IPS DF 4.7 (cell line): ENCODE data around the gene ALDH1L1.

ENCODE experiments used
- DNase-seq: peaks from one replicate; pipeline ENCODE4 v3.0.0-alpha.2; 2013; ENCODE audit warnings: low spot score; ENCODE audit errors: extremely low read depth

Gene ALDH1L1

GRCh38 chr3:126154391-126155279 is 25.8 kb downstream of the ALDH1L1 start:
- no peak for DNase-seq

GRCh38 chr3:126153695-126154360 is 26.6 kb downstream of the ALDH1L1 start:
- DNase-seq: no peak

- no peak for DNase-seq
Measured at GRCh38 chr3:126152901-126153694, 27.3 kb downstream of the ALDH1L1 start.

GRCh38 chr3:126152458-126152857 is 27.9 kb downstream of the ALDH1L1 start:
- DNase-seq: no peak

- DNase-seq: no peak
Measured at GRCh38 chr3:126151562-126152302, 28.7 kb downstream of the ALDH1L1 start.

- no peak for DNase-seq
Measured at GRCh38 chr3:126149960-126150515, 30.3 kb downstream of the ALDH1L1 start.

GRCh38 chr3:126149256-126149902 is 31.0 kb downstream of the ALDH1L1 start:
- DNase-seq: no peak

- DNase-seq: no peak
Measured at GRCh38 chr3:126147932-126148683, 32.3 kb downstream of the ALDH1L1 start.

- DNase-seq: no peak
Measured at GRCh38 chr3:126147147-126147931, 33.0 kb downstream of the ALDH1L1 start.

GRCh38 chr3:126146525-126147146 is 33.8 kb downstream of the ALDH1L1 start:
- DNase-seq: no peak

- DNase-seq: no peak
Measured at GRCh38 chr3:126146034-126146433, 34.4 kb downstream of the ALDH1L1 start.

GRCh38 chr3:126142652-126143051 is 37.7 kb downstream of the ALDH1L1 start:
- no peak for DNase-seq

GRCh38 chr3:126137490-126138130 is 42.8 kb downstream of the ALDH1L1 start:
- no peak for DNase-seq

- no peak for DNase-seq
Measured at GRCh38 chr3:126136428-126137220, 43.8 kb downstream of the ALDH1L1 start.

GRCh38 chr3:126135406-126136076 is 44.8 kb downstream of the ALDH1L1 start:
- DNase-seq: no peak

- no peak for DNase-seq
Measured at GRCh38 chr3:126135071-126135405, 45.3 kb downstream of the ALDH1L1 start.
